Frontal cortex (tissue), 4 donors: ENCODE measurements around the gene ILF3. TPM values are rescaled to one million over a fixed set of nuclear protein-coding genes. Genes with fewer than 3 reads are reported as not detected.
"Not testable (repeated sequence)": the region's sequence is repeated elsewhere in the genome, so short reads cannot be mapped to it uniquely, and the experiment has no call there.

Source experiments
- DNase-seq, 2 donors: peaks; one replicate each; pipeline ENCODE4 v3.0.0; 2012; ENCODE audit warnings: low spot score in 2 of 2
- FAIRE-seq: peaks from 2 replicates; lab custom pipeline; 2012; peaks lifted over from hg19 to GRCh38; lab: Jason Lieb, UNC
- total RNA-seq: library from RNA; depleted of rRNA; stranded (reverse); fragments of >200 nt; gene quantifications from one replicate; pipeline ENCODE4 v1.2.3, GENCODE V29; 2014
- donor health status: control.
- donor health status: control.
- donor health status: control.

Gene ILF3
- total RNA-seq, 1 donor from 2014 or later, result 132 TPM

DNA sequence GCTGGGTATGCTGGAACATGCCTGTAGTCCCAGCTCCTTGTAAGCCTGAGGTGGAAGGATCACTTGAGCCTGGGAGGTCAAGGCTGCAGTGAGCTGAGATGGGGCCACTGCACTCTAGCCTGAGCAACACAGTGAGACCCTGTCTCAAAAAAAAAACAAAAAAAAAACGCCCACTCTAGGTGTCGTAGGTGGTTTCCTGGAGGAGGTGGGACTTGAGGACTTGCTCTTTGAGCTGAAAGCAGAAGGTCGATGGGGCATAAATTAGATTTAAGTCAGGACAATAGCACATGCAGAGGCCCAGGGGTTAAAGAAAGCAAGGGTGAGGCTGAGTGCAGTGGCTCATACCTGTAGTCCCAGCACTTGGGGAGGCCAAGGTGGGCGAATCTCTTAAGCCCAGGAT, 12.9 kb upstream of the ILF3 start:
- no peak for DNase-seq
- FAIRE-seq, result no peak

DNA sequence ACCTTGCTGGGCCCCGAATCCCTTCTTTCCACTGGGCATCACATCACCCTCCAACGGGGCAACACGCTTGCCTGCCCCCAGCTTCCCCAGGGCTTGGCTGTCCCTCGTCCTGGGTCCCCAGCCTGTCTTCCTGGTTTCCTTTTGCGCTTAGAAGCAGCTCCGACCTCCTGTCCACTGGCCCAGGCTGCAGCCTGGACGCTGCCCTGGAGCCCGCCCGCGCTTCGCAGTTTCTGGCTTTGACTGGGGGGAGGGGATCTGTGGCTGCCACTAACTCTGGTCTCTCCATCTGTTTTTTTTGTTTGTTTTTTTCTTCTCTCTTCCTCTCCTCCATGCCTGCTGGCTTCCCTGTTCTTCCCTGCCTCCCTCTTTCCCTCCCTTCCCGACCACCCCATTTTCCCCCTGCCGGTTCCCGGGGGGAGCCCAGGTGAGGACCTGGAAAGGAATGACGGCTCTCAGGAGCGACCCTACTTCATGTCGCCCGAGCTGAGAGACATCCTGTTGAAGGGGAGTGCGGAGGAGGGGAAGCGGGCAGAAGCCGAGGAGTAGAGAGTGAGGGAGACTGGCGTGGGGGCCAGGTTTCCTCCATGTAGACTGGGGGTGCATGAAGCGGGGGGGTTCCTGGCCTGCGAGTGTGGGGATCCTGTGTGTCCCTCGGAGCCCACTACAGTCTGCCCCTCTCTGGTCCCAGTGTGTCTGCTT, 11.5 kb upstream of the ILF3 start:
- FAIRE-seq (no peak), DNase-seq (no peak)

DNA sequence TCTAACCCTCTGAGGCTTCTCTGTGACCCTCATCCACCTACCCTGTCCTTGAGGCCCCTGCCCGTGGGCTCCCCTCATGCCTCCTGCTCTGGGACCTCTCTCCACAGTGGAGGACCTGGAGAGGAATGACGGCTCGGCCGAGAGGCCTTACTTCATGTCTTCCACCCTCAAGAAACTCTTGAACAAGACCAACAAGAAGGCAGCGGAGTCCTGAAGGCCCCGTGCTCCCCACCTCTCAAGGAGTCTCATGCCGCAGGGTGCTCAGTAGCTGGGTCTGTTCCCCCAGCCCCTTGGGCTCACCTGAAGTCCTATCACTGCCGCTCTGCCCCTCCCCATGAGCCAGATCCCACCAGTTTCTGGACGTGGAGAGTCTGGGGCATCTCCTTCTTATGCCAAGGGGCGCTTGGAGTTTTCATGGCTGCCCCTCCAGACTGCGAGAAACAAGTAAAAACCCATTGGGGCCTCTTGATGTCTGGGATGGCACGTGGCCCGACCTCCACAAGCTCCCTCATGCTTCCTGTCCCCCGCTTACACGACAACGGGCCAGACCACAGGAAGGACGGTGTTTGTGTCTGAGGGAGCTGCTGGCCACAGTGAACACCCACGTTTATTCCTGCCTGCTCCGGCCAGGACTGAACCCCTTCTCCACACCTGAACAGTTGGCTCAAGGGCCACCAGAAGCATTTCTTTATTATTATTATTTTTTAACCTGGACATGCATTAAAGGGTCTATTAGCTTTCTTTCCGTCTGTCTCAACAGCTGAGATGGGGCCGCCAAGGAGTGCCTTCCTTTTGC, 10.8 kb upstream of the ILF3 start:
- DNase-seq (no peak), FAIRE-seq (no peak)

DNA sequence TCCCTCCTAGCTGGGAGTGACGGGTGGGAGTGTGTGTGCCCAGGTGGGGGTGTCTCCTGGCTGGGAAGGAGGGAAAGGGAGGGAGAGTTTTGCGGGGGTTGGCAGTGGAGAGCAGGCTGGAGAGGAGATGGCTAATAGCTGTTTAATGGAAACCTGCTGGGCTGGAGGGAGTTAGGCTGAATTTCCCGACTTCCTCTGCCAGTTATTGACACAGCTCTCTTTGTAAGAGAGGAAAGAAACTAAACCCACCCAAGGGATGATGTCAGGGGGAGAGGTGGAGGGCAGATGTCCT, 10.2 kb upstream of the ILF3 start:
- no peak for FAIRE-seq

DNA sequence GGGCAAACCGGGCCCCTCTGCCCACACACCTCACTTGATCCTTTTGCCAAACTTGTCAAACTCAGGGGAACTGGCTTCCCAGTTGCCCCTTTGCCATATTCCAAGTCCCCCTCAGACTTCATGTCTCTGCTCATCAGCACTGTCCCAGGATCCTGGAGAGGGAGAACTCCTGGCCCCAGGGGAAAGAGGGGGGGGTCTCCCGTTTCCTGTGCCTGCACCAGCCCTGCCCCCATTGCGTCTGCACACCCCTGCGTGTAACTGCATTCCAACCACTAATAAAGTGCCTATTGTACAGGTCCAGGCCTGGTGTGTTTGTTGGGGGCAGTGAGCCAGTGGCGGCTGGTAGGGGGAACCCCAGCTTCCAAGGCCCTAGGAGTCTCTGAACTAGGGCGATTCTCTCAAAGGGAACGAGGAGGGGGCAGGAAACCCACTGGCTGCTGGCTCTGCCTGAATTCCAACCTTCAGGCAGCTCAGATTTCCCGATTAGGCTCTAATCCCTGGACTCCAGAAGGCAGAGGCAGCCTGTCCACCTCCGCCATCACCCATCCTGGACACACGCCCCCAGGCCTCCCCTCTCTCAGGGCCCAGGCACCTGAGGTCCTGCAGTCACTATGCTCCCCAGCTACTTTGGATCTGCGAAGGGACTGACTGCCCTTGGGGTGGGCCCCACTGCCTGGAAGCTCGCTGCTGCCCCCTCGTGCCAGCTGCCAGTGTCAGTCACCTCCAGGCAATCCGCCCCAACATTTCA, 9.7 kb upstream of the ILF3 start:
- no peak for FAIRE-seq

More for the DNA sequence above, 10.2 kb upstream of the ILF3 start:
- DNase-seq, result no peak

DNA sequence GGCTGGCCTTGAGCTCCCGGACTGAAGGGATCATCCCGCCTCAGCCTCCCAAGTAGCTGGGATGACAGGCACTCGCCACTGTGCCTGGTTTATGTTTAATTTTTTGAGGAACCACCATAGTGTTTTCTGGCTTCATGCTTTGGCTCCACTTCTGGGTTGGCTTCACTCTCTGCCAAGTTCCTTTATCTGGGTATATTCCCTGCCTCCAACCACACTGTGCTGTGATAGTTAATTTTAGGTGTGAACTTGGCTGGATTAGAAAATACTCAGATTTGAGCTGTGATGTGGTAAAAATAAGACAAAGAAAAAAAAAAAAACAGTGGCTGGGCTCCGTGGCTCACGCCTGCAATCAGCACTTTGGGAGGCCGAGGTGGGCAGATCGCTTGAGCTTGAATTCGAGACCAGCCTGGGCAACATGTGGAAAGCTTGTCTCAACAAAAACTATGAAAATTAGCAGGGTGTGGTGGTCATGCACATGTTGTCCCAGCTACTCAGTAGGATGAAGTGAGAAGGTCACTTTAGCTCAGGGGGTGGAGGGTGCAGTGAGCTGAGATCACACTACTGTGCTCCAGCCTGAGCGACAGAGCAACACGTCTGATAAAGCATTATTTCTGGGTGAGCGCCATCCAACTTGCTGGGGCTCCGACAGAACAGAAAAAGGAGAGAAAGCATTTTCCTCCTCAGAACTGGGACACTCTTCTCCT, 7.5 kb upstream of the ILF3 start:
- no peak for DNase-seq

More for the DNA sequence above, 9.7 kb upstream of the ILF3 start:
- peak; percentile 77 to 93 for DNase-seq

DNA sequence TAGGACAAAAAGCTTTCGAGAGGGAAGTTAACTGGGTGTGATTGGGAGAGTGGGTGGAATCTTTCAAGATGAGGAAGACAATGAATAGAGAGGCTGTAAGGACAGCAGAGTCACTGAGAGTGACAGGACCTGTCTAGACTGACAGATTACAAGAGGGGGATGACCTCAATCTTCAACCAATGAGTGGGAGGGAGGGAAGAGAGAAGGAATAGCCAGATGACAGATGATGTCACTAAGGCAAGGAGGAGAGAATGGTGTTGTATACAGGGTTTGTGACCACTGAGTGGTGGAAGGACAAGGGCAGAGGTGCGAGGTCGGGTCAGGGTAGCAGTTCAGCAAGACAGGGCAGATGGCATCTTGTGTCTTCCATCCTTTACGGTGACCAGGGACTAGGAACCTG, 5.8 kb upstream of the ILF3 start:
- DNase-seq, result no peak
- FAIRE-seq, result no peak

More for the DNA sequence above, 7.5 kb upstream of the ILF3 start:
- no peak for FAIRE-seq

DNA sequence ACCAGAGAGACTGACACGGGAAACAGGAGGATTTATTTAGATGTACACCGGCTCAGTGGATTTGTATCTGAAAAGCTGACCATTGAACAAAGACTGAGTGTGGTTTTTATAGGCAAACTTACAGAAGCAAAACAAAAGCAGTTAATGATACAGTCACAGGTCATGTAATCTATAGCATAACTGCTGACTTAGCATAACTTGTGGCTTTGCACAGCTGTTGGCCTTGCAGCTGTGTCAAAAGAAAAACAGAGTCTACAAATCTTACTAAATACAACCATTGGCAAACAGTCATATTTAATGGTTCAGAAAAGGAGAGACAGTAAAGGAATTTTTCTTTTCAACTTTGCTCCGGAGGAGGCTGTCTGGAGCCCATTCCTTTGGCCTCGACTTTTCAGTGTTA, 2.3 kb upstream of the ILF3 start:
- no peak for DNase-seq
- no peak for FAIRE-seq

DNA sequence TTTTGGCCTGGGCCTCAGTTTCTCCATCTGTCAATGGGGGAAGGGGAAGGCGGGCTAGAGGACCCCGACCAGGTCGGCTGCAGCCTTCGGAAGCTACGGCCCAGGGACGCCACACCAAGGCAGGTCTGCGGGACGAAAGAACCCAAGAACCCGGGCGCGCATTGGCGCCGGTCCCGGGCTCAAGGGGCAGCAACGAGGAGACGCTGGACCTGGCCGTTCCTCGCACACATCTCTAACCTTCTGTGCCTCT, 739 bp upstream of the ILF3 start:
- FAIRE-seq (no peak), DNase-seq (no peak)

DNA sequence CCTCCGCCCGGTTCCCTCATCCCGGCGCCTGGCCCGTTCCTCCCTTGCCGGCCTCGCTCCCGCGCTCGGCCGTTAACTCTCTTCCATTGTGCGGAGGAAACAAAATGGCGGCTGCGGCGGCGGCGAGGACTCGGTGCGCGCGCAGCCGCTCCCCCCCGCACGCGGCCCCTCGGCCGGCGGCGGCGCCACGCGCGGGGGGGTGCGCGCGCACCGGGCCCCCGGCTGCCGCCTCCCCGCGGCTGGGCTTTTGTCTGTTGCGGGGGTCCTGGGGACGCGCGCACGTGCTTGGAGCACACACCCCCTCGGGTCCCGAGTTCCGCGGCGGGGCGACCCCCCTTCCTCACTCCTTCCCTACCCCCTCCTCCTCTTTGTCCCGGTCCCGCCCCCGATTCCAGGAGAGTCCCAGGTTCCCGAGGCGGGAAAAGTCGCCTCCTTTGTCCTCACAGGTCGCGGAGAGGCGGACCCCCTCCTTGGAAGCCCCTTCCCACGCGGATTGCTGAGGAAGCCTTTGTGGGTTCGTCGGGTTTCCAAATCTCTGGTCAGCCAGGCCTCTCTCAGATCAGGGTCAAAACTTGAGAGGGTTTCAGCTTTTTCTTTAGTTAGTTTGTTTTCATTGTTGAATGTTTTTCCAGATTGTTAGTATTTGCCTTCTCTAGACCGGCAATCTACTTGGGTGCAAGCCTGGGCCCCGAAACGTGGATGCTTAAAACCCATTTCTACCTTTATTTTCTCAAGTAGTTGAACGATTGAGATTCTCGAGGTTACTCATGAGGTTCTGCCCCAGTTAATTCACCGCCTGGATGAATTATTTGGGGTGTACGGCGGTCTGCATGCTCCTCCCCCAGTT, 687 bp downstream of the ILF3 start:
- FAIRE-seq (no peak), DNase-seq (peak; percentile 69 to 78)

DNA sequence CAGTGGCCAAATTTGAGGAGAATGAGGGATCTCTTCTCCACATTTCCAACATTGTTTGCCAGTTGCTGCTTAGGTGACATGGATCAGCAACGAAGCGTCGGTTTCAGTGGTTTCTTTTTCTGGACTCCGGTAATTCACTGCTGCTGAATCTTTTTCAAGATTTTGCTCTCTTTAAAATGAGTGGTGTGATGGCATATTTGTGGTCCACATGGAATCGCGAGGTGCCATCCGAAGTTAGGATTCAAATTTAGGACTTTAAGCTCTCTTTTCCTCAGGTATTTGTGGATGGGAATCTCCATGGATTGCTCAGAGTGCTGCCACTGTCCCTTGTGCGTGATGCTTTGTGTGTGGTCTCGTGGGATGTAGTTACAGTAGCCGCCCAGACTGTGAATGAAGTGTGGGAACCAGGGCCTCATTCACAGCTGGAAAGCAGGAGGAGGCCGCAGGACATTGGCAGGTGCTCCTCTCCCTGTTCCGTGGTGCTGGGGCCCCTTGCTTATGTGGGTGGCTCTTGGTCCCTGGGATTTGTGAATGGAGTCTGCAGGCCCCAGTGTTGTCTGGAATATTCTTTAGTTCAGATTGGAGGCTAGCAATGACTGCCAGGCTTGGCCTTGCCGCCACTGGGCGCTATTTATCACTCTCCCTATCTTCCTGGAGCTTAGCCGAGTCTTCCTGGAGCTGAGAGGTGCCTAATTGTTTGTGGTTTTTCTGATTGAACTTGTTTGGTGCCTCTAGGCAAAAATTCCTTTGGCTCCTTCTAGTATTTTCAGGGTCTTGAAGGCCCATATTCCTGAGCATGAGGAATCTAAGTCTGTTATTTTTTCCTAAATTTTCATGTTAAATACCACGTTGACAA, 1.5 kb downstream of the ILF3 start:
- no peak for DNase-seq
- FAIRE-seq, result no peak

DNA sequence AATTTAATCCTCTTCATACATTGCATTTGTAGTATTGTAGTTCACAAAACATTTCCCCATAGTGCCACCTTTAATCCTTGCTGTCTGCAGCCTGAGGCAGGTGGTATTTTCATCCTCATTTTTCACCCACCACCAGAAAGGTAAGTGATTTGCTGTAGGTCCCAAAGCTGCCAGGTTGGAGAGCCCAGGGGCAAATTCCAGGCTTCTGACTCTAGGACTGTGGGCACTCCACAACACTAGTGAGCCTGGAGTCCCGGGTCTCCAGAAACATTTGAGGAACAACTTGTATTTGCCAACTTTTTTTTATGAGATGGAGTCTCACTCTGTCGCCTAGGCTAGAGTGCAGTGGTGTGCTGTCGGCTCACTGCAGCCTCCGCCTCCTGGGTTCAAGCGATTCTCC, 6.2 kb downstream of the ILF3 start:
- DNase-seq (no peak), FAIRE-seq (no peak)

DNA sequence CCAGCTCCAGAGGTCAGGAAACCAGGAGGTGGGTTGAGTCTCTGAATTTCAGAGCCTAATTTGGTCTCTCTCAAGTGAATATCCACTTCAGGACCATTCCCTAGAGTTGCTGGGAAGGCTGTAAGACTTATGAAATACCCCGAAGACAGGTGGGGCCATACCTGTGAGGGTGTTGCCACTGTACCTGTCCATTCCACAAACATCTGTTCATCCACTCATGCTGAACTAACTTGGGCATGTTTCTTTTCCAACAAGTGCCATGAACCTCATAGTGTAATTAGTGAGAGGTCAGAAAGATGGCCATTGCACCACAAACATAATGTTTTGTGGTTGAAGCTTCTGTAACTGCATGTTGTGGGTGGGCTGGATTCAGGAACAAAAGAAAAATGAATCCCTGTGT, 7.8 kb downstream of the ILF3 start:
- FAIRE-seq (no peak), DNase-seq (no peak)

DNA sequence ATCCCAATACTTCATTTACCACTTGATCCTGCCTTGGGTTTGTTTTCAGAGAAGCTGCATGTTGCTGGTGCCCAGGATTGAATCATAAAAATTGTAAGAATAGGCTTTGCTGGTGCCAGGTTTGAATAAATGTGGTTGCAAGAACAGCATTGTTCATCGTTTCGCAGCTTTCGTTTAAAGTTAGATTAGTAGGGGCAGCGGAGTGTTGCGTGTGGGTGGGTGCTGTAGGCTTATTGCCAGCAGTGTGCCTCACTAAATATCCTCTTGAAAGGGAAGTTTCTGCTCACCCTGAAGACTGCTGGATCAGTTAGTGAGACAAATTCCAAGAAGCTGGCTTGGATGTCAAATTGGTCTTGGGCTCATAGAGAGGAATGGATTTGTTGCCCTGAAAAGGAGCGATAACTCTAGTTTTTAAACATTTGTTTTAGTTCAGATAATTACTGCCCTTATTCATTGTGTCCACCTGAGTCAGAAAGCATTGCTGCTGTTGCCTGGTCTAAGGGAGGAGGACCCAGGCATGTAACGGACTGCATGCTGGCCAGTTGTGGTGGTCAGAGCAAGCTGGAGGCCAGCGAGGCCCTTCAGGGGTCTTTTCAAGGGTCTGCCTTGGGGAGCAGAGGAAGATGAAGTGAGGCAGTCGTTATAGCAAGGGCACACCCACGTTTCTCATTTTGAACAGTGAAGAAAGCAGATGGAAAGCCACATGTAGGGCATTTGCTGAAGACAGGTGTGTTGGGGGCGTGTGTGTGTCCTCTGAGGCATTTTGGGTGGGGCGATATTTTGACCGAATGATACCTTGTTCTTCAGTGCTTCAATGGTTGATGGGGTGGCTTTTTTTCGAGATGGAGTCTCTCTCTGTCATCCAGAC, 8.5 kb downstream of the ILF3 start:
- DNase-seq (no peak), FAIRE-seq (no peak)

DNA sequence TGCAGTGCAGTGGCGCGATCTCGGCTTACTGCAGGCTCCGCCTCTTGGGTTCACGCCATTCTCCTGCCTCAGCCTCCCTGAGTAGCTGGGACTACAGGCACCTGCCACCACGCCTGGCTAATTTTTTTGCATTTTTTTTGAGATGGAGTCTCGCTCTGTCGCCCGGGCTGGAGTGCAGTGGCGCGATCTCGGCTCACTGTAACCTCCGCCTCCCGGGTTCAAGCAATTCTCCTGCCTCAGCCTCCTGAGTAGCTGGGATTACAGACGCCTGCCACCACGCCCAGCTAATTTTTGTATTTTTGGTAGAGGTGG, 9.1 kb downstream of the ILF3 start:
- FAIRE-seq, DNase-seq: not testable (repeated sequence)

DNA sequence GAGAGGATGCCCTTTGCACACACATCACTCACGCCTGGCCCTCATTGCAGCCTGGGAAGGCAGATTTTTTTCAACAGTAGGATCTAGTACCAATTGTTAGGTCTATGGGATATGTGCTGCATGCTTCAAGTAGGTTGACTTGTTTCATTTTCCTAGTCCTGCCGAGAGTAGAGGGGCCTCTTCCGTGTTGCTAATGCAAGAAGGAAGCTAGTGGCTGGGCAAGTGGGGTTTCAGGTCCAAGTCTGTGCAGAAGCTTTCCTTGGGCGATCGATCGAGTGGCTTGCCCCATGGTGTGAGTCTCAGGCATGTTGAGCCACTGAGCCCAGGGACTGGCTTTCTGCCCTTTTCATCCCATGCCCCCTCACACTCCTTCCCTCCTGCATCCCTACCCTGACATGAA, 13.7 kb downstream of the ILF3 start:
- FAIRE-seq, result no peak
- DNase-seq, result no peak

DNA sequence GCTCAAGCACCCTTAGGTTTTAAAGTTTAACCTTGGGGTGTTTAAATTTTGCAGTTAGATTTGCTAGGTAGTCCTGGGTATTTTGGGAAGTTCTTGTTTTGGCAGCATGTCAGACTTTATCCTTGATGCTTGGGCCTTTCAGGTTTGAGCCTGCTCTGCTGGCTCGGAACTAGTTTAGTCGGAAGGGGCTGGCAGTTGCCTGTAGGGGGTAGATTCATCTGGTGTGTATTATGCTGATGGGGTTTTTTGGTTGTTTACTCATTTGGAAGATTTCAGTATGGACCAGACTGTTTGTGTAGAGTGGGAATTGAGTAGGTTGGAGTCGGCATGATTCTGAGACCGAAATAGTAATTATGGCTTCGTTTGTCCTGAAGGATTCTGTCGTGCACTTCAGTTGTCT, 15.1 kb downstream of the ILF3 start:
- no peak for FAIRE-seq

DNA sequence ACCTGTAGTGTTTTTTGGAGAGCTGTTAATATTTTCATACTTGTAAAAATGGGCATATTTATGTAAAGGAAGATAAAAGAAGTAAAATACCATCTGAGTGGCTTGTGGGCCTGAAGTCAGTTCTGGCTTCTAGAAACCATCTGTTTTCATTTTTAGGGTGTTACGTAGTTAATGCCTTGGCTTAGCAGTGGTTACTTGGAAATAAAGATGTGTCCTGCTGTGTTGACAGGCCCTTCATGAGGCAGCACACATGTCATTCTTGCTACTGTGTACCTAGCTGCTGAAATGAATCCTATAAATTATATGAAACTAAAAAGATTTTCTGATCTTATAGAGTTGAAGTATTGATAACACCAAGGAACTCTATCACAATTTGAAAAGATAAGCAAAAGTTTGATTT, 16.0 kb downstream of the ILF3 start:
- no peak for DNase-seq

More for the DNA sequence above, 15.1 kb downstream of the ILF3 start:
- DNase-seq, result no peak

More for the DNA sequence above, 16.0 kb downstream of the ILF3 start:
- FAIRE-seq, result no peak
